ENCODE results near the gene PTPRT.

GRCh38 chr20:43140726-43141125 lies 49.0 kb downstream of the PTPRT start:
- TF ChIP-seq MAX (IDR thresholded peaks at IDR 0.05; ENCODE audit: low read depth) (no peak), CTCF (IDR thresholded peaks at IDR 0.05) (no peak), POLR2AphosphoS5 (IDR thresholded peaks at IDR 0.05; ENCODE audit: low read depth, low read length) (no peak), TCF12 (IDR thresholded peaks at IDR 0.05) (no peak)

All from SK-N-SH (cell line).